NCI-H460 (cell line): Measurements from ENCODE around the gene ZSCAN5A. TPM values are rescaled to one million over a fixed set of nuclear protein-coding genes. Genes with fewer than 3 reads are reported as not detected.
"Not testable (repeated sequence)": the region's sequence is repeated elsewhere in the genome, so short reads cannot be mapped to it uniquely, and the experiment has no call there.

Experiments used
- DNase-seq: peaks from one replicate; pipeline ENCODE4 v3.0.0-alpha.2; 2016; ENCODE audit warnings: low read depth; ENCODE audit errors: extremely low read depth
- polyA plus RNA-seq: library from polyadenylated mRNA; depleted of rRNA; stranded (reverse); fragments of >200 nt; gene quantifications from 2 replicates; pipeline ENCODE4 v1.2.3, GENCODE V29; 2014; cell fraction: nucleus; rRNA removed
- total RNA-seq: library from RNA; depleted of rRNA; stranded (reverse); fragments of >200 nt; shearing (Covaris generic); gene quantifications from 2 replicates; pipeline ENCODE4 v1.2.3, GENCODE V29; 2014; rRNA removed

The ZSCAN5A gene, protein sequence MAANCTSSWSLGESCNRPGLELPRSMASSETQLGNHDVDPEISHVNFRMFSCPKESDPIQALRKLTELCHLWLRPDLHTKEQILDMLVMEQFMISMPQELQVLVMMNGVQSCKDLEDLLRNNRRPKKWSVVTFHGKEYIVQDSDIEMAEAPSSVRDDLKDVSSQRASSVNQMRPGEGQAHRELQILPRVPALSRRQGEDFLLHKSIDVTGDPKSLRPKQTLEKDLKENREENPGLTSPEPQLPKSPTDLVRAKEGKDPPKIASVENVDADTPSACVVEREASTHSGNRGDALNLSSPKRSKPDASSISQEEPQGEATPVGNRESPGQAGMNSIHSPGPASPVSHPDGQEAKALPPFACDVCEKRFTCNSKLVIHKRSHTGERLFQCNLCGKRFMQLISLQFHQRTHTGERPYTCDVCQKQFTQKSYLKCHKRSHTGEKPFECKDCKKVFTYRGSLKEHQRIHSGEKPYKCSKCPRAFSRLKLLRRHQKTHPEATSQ
- total RNA-seq = 5.5 and 6.5 TPM in 2 replicates
- 3.3 and 5.5 TPM in 2 replicates for polyA plus RNA-seq

DNA sequence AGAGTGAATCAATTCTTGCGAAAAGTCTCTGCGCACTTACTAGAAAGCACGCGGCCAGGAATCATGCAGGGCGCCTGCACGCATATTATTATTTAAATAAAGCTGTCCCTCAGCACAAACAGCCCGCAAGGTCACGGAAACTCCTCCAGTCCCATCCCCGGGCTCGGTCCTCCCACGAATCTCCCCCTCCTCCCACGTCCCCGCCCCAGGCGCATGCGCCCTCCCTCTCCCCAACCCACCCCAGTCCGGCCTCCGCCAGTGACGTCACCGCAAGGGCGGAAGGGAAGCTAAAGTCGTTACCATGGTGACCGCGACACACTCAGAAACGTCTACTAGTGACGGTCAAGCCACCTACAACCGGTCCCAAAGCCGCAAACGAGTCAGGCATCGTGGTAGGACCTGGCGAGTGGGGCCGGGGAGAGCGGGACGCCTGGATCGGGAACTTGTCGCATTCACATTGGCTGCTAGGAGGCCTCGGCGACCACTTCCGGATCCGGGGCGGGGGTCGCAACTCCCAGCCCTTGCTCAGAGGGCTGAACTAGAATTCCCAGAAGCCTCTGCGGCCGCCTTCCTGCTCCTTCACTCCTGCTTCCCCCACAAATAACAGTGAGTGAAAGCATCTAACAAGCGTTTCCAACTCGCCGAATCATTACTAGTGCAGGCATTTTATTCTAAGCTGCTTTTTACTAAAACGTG, at the start of gene ZSCAN5A:
ZSCAN5A (minus strand) TSS at position 459 of the 696 bp plus-strand sequence. CDS start 89,793 bp downstream, outside the sequence.
- DNase-seq = peak; percentile 92

DNA sequence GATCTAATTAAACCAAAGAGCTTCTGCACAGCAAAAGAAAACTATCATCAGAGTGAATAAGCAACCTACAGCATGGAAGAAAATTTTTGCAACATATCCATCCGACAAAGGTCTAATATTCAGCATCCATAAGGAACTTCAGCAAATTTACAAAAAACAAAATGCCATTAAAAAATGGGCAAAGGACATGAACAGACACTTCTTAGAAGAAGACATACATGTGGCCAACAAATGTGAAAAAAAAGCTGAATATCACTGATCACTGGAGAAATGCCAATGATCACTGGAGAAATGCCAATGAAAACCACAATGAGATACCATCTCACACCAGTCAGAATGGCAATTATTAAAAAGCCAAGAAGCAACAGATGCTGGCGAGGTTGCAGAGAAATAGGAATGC, 46.2 kb upstream of the ZSCAN5A start:
- no peak for DNase-seq

DNA sequence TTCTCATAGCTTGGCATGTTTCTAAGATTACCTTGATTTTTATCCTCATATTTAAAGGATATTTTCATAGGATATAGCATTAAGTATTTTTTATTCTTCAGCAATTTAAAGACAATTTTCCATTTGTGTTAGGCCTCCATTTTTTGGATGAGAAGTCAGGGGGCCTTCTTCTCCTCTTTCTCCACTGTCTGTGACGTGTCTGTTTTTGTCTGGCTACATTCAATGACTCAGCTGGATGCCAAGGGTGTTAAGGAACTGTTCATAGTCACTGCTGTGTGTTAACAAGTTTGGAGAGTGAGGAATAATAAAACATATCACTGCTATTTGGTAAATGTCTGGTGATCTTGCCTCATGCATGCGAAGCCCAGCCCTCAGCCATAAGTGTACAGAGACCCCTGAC, 42.3 kb upstream of the ZSCAN5A start:
- no peak for DNase-seq

DNA sequence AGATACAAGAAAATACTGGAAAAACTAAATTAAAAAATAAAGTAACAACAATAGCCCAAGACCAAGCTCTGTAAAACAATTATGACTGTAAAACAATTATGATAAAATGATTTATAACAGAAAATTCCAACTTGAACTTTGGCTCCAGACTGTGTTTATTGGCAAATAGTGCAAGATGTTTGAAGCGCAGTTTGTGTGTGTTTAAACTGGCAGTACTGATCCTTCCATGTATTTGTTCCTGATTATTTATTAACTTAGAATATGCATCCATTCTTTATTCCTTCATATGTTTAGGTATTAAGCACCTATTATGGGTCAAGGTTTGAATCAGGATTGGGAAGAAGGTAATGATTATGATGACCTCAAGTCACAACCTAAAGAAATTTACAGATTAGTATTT, 40.9 kb upstream of the ZSCAN5A start:
- no peak for DNase-seq

DNA sequence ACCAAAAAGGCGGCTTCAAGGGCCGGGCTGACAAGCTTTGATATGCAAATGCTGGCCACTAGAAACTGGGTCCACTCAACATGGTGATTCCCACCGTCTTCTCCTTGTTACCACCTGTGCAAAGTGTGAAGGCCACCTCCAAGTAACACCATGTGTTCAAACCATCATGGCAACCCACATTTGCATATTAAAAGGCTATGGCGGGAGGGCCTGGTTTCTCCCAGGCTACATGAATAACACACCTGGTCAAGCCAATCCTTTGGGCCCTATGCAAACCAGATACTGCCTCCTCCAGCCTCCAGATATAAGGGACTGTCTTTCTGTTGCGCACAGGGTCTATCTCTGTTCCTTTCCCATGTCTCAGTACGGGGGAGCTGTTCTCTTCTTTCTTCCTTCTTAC, 36.6 kb upstream of the ZSCAN5A start:
- DNase-seq = no peak

DNA sequence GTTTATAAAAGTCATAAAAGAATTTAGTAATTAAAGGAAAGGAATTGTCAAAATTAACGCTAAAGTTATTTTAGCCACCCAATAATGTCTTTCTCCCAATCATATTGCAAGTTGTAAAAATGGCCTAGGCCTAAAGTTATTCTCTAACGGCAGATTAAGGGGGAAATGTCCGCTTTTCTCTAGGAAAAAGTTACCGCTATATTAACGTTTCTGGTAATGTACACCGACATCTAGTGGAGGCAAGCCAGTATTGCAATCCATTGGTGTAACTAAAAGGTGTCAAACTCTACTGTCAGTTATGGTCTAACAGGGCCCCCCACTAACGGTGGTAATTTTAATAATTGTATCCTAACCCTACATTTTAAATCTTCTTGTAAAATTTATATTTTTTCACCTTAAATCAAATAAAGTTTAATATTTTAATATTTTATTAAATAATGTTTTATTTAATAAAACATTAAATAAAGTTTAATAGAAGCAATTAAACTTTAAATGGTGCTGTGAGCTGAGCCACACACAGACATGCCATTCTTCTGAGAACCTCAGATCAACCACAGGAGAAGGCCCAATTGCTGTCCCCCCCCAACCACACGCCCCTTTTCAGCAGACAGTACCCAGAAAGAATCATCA, 35.9 kb upstream of the ZSCAN5A start:
- DNase-seq = peak; percentile 30

DNA sequence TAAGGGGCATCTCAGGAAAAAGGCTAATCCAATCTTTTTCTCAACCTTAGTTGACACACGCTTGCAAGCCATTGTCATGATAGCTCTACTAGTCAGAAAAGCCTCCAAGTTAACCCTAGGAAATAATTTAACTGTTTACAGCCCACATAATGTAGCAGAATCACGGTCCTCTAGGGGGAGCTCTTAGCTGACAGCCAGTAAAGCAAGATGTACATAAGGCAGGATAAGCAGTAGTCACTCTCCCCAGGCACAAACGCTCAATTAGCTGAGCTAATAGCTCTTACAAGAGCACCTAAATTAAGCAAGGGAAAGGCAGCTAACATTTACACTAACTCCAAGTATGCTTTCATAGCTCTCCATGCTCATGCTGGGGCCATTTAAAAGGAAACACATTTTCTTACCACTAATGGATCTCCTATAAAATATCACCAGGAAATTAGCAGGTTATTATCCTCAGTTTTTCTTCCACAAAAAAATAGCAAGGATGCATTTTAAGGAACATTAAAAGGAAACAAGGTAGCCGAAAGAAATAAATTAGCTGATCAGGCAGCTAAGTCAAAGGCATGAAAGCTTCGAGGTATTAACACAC, 33.7 kb upstream of the ZSCAN5A start:
- DNase-seq = peak; percentile 11

DNA sequence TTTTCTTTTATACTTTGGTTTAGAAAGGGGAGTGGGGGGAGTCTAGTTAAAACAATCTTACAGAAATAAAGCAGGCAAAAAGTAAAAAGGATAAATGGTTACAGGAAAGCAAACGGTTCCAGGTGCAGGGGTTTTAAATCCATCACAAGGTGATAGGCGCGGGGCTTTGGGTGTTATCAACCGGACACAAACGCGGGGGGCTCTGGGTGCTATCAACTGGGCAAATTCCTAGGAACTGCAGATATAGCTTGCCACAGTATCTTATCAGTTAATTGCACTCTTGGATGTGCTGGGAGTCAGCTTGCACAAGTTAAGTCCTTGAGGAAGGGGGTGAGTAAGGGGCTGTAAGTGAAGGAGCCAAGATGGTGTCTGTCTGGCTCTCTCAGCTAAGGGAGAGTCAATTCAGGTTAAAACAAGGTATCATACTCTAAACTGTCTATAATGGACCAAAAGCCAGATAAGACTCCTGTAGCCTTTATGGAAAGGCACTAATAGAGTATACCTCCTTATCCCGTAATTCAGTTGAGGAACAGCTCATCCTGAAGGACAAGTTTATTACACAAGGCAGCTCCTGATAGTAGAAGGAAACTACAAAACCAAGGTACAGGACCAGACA, 32.6 kb upstream of the ZSCAN5A start:
- DNase-seq = no peak

DNA sequence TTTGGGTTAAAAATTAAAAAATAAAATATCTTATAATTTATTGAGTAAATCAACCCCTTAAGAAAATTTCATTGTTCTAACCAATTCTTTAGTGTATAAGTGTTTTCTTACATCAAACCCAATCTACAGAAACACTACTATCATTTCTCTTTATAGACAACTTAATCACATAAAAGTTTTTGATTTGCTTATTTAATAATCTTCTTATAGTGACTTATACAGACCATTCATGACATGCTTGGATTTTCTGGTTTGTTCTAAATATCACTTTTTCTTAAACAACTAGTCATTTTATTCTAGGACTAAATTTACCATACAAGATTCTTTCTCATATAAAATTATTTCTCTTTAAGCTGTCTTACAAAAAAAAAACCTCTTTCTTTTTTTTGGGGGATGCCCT, 27.3 kb upstream of the ZSCAN5A start:
- DNase-seq = no peak

DNA sequence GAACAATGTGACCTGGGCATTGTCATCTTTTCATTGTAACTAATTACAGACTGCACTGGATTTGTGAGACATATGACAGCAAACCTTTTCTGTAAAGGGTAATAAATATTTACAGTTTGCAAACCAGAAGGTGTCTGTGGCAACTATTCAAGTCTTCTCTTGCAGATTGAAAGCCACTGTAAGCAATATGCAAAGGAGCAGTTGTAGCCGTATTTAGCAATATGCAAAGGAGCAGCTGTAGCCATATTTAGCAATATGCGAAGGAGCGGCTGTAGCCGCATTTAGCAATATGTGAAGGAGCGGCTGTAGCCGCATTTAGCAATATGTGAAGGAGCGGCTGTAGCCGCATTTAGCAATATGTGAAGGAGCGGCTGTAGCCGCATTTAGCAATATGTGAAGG, 24.4 kb upstream of the ZSCAN5A start:
- not testable (repeated sequence) for DNase-seq

DNA sequence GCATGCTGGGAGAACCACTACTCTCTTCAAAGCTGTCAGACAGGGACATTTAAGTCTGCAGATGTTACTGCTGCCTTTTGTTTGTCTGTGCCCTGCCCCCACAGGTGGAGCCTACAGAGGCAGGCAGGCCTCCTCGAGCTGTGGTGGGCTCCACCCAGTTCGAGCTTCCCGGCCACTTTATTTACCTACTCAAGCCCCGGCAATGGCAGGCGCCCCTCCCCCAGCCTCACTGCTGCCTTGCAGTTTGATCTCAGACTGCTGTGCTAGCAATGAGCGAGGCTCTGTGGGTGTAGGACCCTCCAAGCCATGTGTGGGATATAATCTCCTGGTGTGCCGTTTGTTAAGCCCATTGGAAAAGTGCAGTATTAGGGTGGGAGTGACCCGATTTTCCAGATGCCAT, 22.4 kb upstream of the ZSCAN5A start:
- DNase-seq = not testable (repeated sequence)

DNA sequence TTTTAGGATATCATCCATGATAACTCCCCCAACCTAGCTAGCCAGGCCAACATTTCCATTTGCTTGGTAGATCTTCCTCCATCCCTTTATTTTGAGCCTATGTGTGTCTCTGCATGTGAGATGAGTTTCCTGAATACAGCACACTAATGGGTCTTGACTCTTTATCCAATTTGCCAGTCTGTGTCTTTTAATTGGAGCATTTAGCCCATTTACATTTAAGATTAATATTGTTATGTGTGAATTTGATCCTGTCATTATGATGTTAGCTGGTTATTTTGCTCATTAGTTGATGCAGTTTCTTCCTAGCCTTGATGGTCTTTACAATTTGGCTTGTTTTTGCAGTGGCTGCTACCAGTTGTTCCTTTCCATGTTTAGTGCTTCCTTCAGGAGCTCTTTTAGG, 20.7 kb upstream of the ZSCAN5A start:
- DNase-seq = not testable (repeated sequence)

DNA sequence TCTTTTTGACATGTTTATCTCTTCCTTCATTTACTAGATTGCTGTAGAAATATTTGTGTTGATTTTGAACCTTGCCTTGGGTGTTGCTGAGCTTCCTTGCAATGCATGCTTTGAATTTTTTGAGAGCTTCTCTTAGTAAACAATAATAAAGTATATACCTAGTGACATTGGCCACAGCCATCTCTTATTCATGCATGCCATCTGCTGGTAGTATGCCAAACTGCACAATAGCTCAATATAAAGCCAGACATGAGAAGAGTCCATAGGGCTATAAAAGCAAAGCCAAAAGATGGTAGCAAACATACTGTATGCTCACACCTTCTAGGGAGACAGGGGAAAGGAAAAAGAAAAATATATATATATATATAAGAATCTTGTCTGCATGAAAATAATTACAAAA, 18.9 kb upstream of the ZSCAN5A start:
- peak; percentile 60 for DNase-seq

DNA sequence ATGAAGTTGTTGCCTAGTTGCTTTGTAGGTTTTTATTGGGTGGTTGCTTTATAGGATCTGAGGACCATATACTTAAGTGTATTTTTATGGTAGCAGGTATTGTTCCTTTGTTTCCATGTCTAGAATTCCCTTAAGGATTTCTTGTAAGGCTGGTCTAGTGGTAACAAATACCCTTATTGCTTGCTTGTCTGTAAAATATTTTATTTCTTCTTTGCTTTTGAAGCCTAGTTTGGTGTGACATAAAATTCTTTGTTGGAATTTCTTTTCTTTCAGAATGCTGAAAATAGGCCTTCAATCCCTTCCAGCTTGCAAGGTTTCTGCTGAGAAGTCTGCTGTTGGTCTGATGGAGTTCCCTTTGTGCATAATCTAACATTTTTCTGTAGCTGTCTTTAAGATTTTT, 18.1 kb upstream of the ZSCAN5A start:
- no peak for DNase-seq

DNA sequence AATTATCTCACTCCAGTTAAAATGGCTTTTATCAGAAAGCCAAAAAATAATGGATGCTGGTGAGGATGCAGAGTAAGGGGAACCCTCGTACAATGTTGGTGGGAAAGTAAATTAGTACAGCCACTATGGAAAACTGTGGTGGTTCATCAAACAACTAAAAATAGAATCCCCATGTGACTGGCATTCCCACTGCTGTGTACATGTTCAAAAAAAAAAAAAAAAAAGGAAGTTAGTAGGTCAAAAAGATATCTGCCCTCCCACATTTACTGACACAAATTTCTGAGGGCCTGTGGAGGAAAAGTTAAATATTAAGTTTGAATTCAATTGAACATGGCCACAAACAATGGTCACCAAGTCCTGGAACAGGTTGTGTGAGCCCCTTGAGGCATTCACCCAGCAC, 9.8 kb upstream of the ZSCAN5A start:
- DNase-seq = no peak

DNA sequence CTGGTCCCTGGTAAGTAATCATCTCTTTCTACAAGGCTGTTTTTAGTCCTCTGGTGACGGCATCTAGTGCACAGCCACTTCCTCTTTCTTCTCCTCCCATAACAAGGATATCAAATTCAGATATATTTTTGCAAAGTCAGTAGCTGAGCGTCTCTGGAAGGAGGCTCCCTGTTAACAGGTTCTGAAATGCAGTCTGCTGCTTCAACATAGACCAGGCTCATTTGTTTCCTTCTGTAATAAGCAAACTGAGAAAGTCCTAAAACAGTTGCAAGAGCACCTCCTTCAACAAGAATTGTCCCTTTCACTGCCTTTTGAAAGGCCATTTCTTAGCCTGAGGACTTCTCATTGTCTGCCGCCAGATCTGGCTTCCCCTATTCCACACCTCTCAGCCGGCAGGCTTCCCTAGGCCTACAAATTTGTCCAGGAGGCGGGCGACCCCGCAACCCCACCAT, 7.4 kb upstream of the ZSCAN5A start:
- no peak for DNase-seq

DNA sequence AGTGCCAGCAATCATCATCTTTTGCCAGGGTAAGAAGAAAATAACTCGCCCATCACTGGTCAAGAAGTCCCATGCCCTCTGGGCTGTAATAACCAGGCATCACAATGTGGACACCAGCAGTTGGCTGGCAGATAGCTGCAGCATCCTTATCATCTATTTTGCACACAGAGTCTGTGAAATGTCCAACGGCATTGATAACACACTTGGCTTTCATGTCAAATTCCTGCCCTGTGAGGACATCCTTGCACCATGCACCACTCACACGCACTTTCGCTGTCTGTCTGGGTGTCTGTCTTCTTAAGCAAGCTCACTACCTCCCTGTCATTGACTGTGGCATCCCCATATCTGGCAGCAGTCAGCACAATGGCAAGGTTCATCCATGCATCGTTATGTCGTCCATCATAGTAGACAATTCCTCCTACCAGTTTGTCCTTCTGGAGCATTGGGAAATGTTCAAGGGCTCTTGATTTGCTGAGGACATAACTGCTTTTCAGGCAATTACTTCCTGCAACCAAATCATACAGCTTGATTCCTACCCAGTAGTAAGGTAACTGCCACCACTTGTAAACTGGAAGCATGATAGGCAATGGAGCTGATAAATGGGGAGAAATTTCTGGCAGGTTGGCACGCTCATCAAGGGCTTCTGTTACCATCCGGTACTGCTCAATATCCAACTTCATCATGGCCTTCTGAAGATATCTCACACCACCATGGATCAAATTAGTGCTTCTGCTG, 6.8 kb upstream of the ZSCAN5A start:
- DNase-seq = no peak

DNA sequence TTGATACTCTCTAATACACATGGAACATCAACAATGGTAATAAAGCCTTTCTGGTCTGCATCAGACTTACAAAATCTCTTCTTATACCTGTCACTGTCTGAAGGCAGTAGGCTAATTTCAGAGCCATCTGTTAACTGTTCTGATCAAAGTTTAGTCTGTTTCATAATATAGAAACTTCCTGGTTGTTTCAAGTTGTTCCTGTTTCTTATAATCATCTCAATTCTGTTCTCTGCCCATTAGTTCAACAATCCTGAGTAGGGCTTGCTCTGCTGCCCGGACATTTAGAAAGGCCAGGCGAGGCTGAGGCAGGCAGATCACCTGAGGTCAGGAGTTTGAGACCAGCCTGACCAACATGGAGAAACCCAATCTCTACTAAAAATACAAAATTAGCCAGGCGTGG, 5.4 kb upstream of the ZSCAN5A start:
- no peak for DNase-seq

DNA sequence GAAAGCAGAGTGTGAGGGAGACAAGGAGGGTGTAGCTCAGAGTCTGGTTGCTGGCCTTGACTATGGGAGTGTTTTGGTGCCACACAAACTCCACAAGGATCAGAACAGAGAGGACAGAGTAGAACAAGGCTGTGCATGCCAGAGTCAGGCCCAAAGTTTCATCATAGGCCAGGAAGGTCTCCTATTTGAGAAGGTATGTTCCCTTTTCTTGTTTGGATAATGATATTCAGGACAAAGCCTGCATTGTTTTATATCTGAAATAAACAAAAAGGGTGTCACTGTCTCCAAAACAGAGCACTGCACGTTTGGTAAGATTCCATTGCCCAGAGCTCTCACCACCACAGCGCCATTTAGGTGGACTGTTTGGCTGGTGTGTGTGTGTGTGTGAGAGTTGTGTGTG, 3.1 kb upstream of the ZSCAN5A start:
- DNase-seq = no peak

DNA sequence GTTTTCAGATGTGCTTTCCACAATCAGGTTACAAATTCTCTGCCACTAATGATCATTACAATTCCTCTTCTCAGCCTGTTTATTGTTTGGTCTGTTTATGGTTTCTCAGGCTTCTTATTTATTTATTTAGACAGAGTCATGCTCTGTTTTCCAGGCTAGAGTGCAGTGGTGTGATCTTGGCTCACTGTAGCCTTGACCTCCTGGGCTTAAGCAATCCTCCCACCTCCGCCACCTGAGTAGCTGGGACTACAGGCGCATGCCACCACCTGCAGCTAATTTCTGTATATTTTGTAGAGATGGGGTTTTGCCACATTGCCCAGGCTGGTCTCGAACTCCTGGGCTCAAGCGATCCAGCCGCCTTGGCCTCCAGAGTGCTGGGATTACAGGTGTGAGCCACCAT, 2.1 kb upstream of the ZSCAN5A start:
- no peak for DNase-seq
